PC-3 (cell line): ENCODE results near the gene GPD2. TPM values are rescaled to one million over a fixed set of nuclear protein-coding genes. Genes with fewer than 3 reads are reported as not detected.

ENCODE experiments used
- ATAC-seq: fragments of 200-7000 bp; cut with Tn5 transposase; 2 replicates; pipeline ENCODE4 v1.9.1; 2020; ENCODE audit warnings: mild to moderate bottlenecking, moderate library complexity
- BruUV-seq: library from RNA; stranded (reverse); fragments of 400-500 nt; replicated peaks from 2 replicates; lab custom pipeline; 2021; lab: Mats Ljungman, UMichigan
- CTCF ChIA-PET: fragments of 300-600 bp; sonication (Branson Sonifier 250); formaldehyde crosslinking; loops from one replicate; lab custom pipeline; 2022; ENCODE audit warnings: antibody characterized with exemption; lab: Charles Lee
- POLR2A ChIA-PET: fragments of 300-600 bp; sonication (Branson Sonifier 250); formaldehyde crosslinking; loops from one replicate; lab custom pipeline; 2022; ENCODE audit warnings: antibody characterized with exemption; ENCODE audit not compliant: unreplicated experiment; lab: Charles Lee
- DNase-seq: peaks from one replicate; pipeline ENCODE4 v3.0.0-alpha.2; 2015
- H2AFZ ChIP-seq: fragments of 300-600 bp; sonication (generic); 2 replicates; pipeline ENCODE4 v1.6.0; 2016; ENCODE audit warnings: antibody characterized with exemption, low read length
- H3F3A ChIP-seq: fragments of 300-600 bp; sonication (generic); one replicate; pipeline ENCODE4 v1.6.0; 2017; ENCODE audit warnings: antibody characterized with exemption, low read length, control low read depth, mild to moderate bottlenecking; ENCODE audit not compliant: unreplicated experiment
- H3K27ac ChIP-seq: fragments of 300-600 bp; sonication (generic); 2 replicates; pipeline ENCODE4 v1.5.1; 2016; ENCODE audit warnings: mild to moderate bottlenecking, low read length
- H3K27me3 ChIP-seq: fragments of 300-600 bp; sonication (generic); 2 replicates; pipeline ENCODE4 v1.6.1; 2016; ENCODE audit warnings: low read length, mixed read lengths
- H3K36me3 ChIP-seq: fragments of 300-600 bp; sonication (generic); 2 replicates; pipeline ENCODE4 v1.6.1; 2016; ENCODE audit warnings: low read depth, mixed run types, low read length, mixed read lengths
- H3K4me1 ChIP-seq: fragments of 300-600 bp; sonication (generic); 2 replicates; pipeline ENCODE4 v1.5.1; 2016; ENCODE audit warnings: low read length; ENCODE audit not compliant: insufficient read depth
- H3K4me2 ChIP-seq: fragments of 300-600 bp; sonication (generic); 2 replicates; pipeline ENCODE4 v1.6.0; 2016; ENCODE audit warnings: low read length
- H3K4me3 ChIP-seq: fragments of 300-600 bp; sonication (generic); 2 replicates; pipeline ENCODE4 v1.5.1; 2016; ENCODE audit warnings: mild to moderate bottlenecking, low read length, mixed read lengths
- H3K79me2 ChIP-seq: fragments of 300-600 bp; sonication (generic); 2 replicates; pipeline ENCODE4 v1.6.1; 2017; ENCODE audit warnings: low read length, mixed read lengths
- H3K9ac ChIP-seq: fragments of 300-600 bp; sonication (generic); 2 replicates; pipeline ENCODE4 v1.6.0; 2016; ENCODE audit warnings: mild to moderate bottlenecking, low read length
- H3K9me2 ChIP-seq: fragments of 300-600 bp; sonication (generic); replicated peaks from 2 replicates; pipeline ENCODE4 v1.6.1; 2016; ENCODE audit warnings: mixed run types, low read length, mixed read lengths
- H3K9me3 ChIP-seq: fragments of 300-600 bp; sonication (generic); 2 replicates; pipeline ENCODE4 v1.6.1; 2016; ENCODE audit warnings: low read length, mixed read lengths
- H4K20me1 ChIP-seq: fragments of 300-600 bp; sonication (generic); 2 replicates; pipeline ENCODE4 v1.6.1; 2016; ENCODE audit warnings: low read length, mixed read lengths
- CTCF ChIP-seq: fragments of 300-600 bp; sonication (generic); conservative IDR thresholded peaks from 2 replicates; pipeline ENCODE4 v1.5.1; 2017; ENCODE audit warnings: antibody characterized with exemption, low read depth, mild to moderate bottlenecking, low read length
- EZH2 ChIP-seq: fragments of 300-600 bp; sonication (generic); IDR thresholded peaks from one replicate; pipeline ENCODE4 v1.6.1; 2017; ENCODE audit warnings: antibody characterized with exemption, mild to moderate bottlenecking, low read length; ENCODE audit not compliant: unreplicated experiment
- EZH2phosphoT487 ChIP-seq: fragments of 300-600 bp; sonication (generic); IDR thresholded peaks from 2 replicates; pipeline ENCODE4 v1.6.1; 2018; ENCODE audit warnings: mild to moderate bottlenecking, antibody characterized with exemption, low read length, borderline replicate concordance
- intact Hi-C: fragments of 100-400 bp; cut with micrococcal nuclease; formaldehyde crosslinking; loops from 2 replicates; pipeline ENCODE4 v1.9.0; 2023
- total RNA-seq: library from RNA; depleted of rRNA; stranded (reverse); fragments of >200 nt; gene quantifications from 2 replicates; pipeline ENCODE4 v1.2.3, GENCODE V29; 2014

Gene GPD2
- total RNA-seq, 1 experiment from 2014 or later: 107 TPM

GRCh38 chr2:156563994-156564753 lies 128.0 kb downstream of the GPD2 start:
- no peak overlapping the region for H3K9ac ChIP-seq
- ATAC-seq (no peak), DNase-seq (no peak)
- H3K4me2 ChIP-seq: no peak overlapping the region
- H3F3A ChIP-seq: no peaks in the 10 kb centered on the region
- H3K4me1 ChIP-seq: no peaks in the 10 kb centered on the region
- ChIA-PET CTCF (interaction anchor here (0.6 kb wide), 1 partner anchor 9 kb away, joined by 3 read pairs; no protein-coding TSS in a partner anchor), POLR2A (interaction anchor here (0.6 kb wide), 1 partner anchor 222 kb away, joined by 4 read pairs; no protein-coding TSS in a partner anchor)
- BruUV-seq: no TSS peak
- H3K36me3 ChIP-seq: no peaks in the 10 kb centered on the region
- TF ChIP-seq EZH2 (no peak), CTCF (no peak), EZH2phosphoT487 (no peak)
- H2AFZ ChIP-seq: no peak overlapping the region
- H3K9me3 ChIP-seq: no peaks in the 10 kb centered on the region
- no peak overlapping the region for H3K27ac ChIP-seq
- no peak overlapping the region for H3K4me3 ChIP-seq
- no peaks in the 10 kb centered on the region for H3K9me2 ChIP-seq
- no peaks in the 10 kb centered on the region for H3K79me2 ChIP-seq
- intact Hi-C loops: no loop called here
- H4K20me1 ChIP-seq: no peaks in the 10 kb centered on the region
- no peaks in the 10 kb centered on the region for H3K27me3 ChIP-seq

- ChIA-PET CTCF (interaction anchor here (0.5 kb wide), 1 partner anchor 209 kb away, joined by 4 read pairs; no protein-coding TSS in a partner anchor), POLR2A (no interaction called here)
- Histone ChIP-seq H3K27me3 (no peaks in the 10 kb centered on the region), H3F3A (no peaks in the 10 kb centered on the region), H3K79me2 (no peaks in the 10 kb centered on the region), H3K9ac (no peak overlapping the region), H3K4me1 (no peaks in the 10 kb centered on the region), H3K4me2 (no peak overlapping the region), H3K36me3 (0 out of 2 replicates have a peak, but pooled peaks cover 3% of the 10 kb centered on the region), H4K20me1 (no peaks in the 10 kb centered on the region), H3K9me2 (no peaks in the 10 kb centered on the region), H3K9me3 (no peaks in the 10 kb centered on the region), H2AFZ (no peak overlapping the region), H3K4me3 (no peak overlapping the region), H3K27ac (no peak overlapping the region)
- ATAC-seq (no peak), DNase-seq (peak; percentile 12)
- BruUV-seq: no TSS peak
- intact Hi-C loops: no loop called here
- no peak for TF ChIP-seq CTCF
- TF ChIP-seq EZH2phosphoT487: no peak
- no peak for TF ChIP-seq EZH2
Observed at GRCh38 chr2:156565066-156565710, 129.0 kb downstream of the GPD2 start.
